Loucy (cell line): ENCODE measurements around the gene DSG4.

Source experiments
- H2AFZ ChIP-seq: fragments of 200-600 bp; sonication (generic); 2 replicates; pipeline ENCODE4 v1.6.0; 2016; ENCODE audit warnings: antibody characterized with exemption, mild to moderate bottlenecking, low read length, moderate library complexity
- H3F3A ChIP-seq: fragments of 200-600 bp; 2 replicates; pipeline ENCODE4 v1.6.0; 2016; ENCODE audit warnings: antibody characterized with exemption, low read depth, mild to moderate bottlenecking
- H3K27me3 ChIP-seq: fragments of 200-600 bp; sonication (generic); 2 replicates; pipeline ENCODE4 v1.6.1; 2014; ENCODE audit warnings: low read length, mild to moderate bottlenecking; ENCODE audit not compliant: insufficient read depth, poor library complexity, severe bottlenecking
- H3K36me3 ChIP-seq: fragments of 200-600 bp; sonication (generic); 2 replicates; pipeline ENCODE4 v1.6.1; 2016; ENCODE audit warnings: low read length; ENCODE audit not compliant: insufficient read depth
- H3K4me1 ChIP-seq: fragments of 200-600 bp; sonication (generic); 2 replicates; pipeline ENCODE4 v1.5.1; 2014; ENCODE audit warnings: low read length, mild to moderate bottlenecking; ENCODE audit not compliant: insufficient read depth, poor library complexity, severe bottlenecking
- H3K4me2 ChIP-seq: fragments of 200-600 bp; sonication (generic); 2 replicates; pipeline ENCODE4 v1.6.0; 2014; ENCODE audit warnings: antibody characterized with exemption, low read length, low read depth, mild to moderate bottlenecking; ENCODE audit not compliant: poor library complexity, severe bottlenecking
- H3K4me3 ChIP-seq: fragments of 200-600 bp; sonication (generic); 2 replicates; pipeline ENCODE4 v1.5.1; 2014; ENCODE audit warnings: low read length, mild to moderate bottlenecking, mixed read lengths; ENCODE audit not compliant: poor library complexity, severe bottlenecking
- H3K79me2 ChIP-seq: fragments of 200-600 bp; sonication (generic); 2 replicates; pipeline ENCODE4 v1.6.1; 2014; ENCODE audit warnings: low read length; ENCODE audit not compliant: insufficient read depth
- H3K9ac ChIP-seq: fragments of 200-600 bp; sonication (generic); 2 replicates; pipeline ENCODE4 v1.6.0; 2014; ENCODE audit warnings: mild to moderate bottlenecking, low read depth, low read length, moderate library complexity; ENCODE audit not compliant: poor library complexity, severe bottlenecking
- H3K9me2 ChIP-seq: fragments of 200-600 bp; sonication (generic); replicated peaks from 2 replicates; pipeline ENCODE4 v1.6.1; 2016; ENCODE audit warnings: low read depth, low read length, mixed read lengths
- H3K9me3 ChIP-seq: fragments of 200-600 bp; sonication (generic); 2 replicates; pipeline ENCODE4 v1.6.1; 2014; ENCODE audit warnings: mild to moderate bottlenecking, antibody characterized with exemption, low read length, low read depth; ENCODE audit not compliant: insufficient read depth
- H4K20me1 ChIP-seq: fragments of 200-600 bp; sonication (generic); 2 replicates; pipeline ENCODE4 v1.6.0; 2014; ENCODE audit warnings: antibody characterized with exemption, low read length, mild to moderate bottlenecking; ENCODE audit not compliant: insufficient read depth, poor library complexity, severe bottlenecking
- EZH2phosphoT487 ChIP-seq: fragments of 200-600 bp; IDR thresholded peaks from 2 replicates; pipeline ENCODE4 v1.6.1; 2018; ENCODE audit warnings: antibody characterized with exemption, mild to moderate bottlenecking, moderate library complexity, borderline replicate concordance
- TF ChIP-seq, protein P1 (sequence below): fragments of 200-600 bp; sonication (generic); conservative IDR thresholded peaks from 2 replicates; pipeline ENCODE4 v1.5.1; 2014; ENCODE audit warnings: mild to moderate bottlenecking, antibody characterized with exemption, low read length

DSG4 gene

DNA sequence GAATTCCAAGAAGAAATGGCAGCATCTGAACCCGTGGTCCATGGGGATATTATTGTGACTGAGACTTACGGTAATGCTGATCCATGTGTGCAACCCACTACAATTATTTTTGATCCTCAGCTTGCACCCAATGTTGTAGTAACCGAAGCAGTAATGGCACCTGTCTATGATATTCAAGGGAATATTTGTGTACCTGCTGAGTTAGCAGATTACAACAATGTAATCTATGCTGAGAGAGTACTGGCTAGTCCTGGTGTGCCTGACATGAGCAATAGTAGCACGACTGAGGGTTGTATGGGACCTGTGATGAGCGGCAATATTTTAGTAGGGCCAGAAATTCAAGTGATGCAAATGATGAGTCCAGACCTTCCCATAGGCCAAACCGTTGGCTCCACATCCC is 36.6 kb downstream of the DSG4 start:
- no peaks in the 10 kb centered on the region for H3K4me1 ChIP-seq
- no peaks in the 10 kb centered on the region for H3K36me3 ChIP-seq
- no peaks in the 10 kb centered on the region for H3K27me3 ChIP-seq
- no peaks in the 10 kb centered on the region for H3F3A ChIP-seq
- no peak for TF ChIP-seq EZH2phosphoT487
- TF ChIP-seq, protein P1, sequence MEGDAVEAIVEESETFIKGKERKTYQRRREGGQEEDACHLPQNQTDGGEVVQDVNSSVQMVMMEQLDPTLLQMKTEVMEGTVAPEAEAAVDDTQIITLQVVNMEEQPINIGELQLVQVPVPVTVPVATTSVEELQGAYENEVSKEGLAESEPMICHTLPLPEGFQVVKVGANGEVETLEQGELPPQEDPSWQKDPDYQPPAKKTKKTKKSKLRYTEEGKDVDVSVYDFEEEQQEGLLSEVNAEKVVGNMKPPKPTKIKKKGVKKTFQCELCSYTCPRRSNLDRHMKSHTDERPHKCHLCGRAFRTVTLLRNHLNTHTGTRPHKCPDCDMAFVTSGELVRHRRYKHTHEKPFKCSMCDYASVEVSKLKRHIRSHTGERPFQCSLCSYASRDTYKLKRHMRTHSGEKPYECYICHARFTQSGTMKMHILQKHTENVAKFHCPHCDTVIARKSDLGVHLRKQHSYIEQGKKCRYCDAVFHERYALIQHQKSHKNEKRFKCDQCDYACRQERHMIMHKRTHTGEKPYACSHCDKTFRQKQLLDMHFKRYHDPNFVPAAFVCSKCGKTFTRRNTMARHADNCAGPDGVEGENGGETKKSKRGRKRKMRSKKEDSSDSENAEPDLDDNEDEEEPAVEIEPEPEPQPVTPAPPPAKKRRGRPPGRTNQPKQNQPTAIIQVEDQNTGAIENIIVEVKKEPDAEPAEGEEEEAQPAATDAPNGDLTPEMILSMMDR: no peak
- H2AFZ ChIP-seq: no peak overlapping the region
- H3K9me2 ChIP-seq: no peaks in the 10 kb centered on the region
- H3K79me2 ChIP-seq: no peaks in the 10 kb centered on the region
- no peaks in the 10 kb centered on the region for H4K20me1 ChIP-seq
- no peaks in the 10 kb centered on the region for H3K9me3 ChIP-seq
- no peak overlapping the region for H3K4me2 ChIP-seq
- no peak overlapping the region for H3K9ac ChIP-seq
- no peak overlapping the region for H3K4me3 ChIP-seq

DNA sequence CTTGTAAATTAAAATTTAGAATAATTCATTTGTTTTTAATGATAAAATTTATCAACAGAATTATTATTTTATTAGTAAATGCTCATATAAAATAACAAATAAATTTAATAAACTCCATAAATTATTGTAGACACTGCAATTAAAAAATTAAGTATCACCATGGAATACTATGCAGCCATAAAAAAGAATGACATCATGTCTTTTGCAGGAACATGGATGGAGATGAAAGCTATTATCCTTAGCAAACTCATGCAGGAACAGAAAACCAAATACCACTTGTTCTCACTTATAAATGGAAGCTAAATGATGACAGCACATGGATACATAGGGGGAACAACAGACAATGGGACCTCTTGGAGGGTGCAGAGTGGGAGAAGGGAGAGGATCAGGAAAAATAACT is 41.3 kb downstream of the DSG4 start:
- no peak for TF ChIP-seq EZH2phosphoT487
- TF ChIP-seq, protein P1: no peak

DNA sequence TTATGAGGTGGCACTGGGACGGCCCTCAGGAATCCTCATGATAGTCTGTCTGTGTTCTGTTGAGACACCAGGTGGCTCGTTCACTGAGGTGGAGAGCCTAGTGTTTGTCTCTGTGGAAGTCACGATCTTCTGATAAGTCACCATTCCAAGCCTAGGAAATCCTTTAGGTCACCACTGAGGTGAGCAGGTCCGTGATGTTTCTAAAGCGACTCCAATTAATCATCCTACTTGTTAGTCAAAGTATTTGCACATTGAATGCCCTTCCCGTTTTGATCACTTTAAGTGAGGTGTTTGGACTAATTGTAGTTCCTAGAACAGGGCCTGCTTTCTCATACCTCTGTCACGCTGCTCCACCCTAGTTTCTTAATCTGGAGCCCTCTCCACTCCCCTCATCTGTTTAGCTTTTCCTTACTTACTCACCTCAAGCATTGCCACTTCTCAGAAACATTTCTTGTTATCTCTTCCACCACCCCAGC is 42.9 kb downstream of the DSG4 start:
- Histone ChIP-seq H2AFZ (no peak overlapping the region), H3K9ac (no peak overlapping the region), H3K9me3 (no peaks in the 10 kb centered on the region), H3F3A (no peaks in the 10 kb centered on the region), H3K9me2 (no peaks in the 10 kb centered on the region), H3K4me2 (no peak overlapping the region), H4K20me1 (no peaks in the 10 kb centered on the region), H3K36me3 (no peaks in the 10 kb centered on the region), H3K4me1 (no peaks in the 10 kb centered on the region), H3K4me3 (no peak overlapping the region), H3K79me2 (no peaks in the 10 kb centered on the region), H3K27me3 (no peaks in the 10 kb centered on the region)
- TF ChIP-seq, protein P1: no peak
- TF ChIP-seq EZH2phosphoT487: no peak

More for the DNA sequence above, 41.3 kb downstream of the DSG4 start:
- no peaks in the 10 kb centered on the region for H3K27me3 ChIP-seq
- H3K4me2 ChIP-seq: no peak overlapping the region
- no peaks in the 10 kb centered on the region for H3K4me1 ChIP-seq
- no peak overlapping the region for H3K9ac ChIP-seq
- H3K36me3 ChIP-seq: no peaks in the 10 kb centered on the region
- H4K20me1 ChIP-seq: no peaks in the 10 kb centered on the region
- H3K9me3 ChIP-seq: no peaks in the 10 kb centered on the region
- no peak overlapping the region for H2AFZ ChIP-seq
- H3K4me3 ChIP-seq: no peak overlapping the region
- no peaks in the 10 kb centered on the region for H3K79me2 ChIP-seq
- no peaks in the 10 kb centered on the region for H3K9me2 ChIP-seq
- no peaks in the 10 kb centered on the region for H3F3A ChIP-seq
